H9 (cell line): ENCODE results near the gene ATP5PF. TPM values are rescaled to one million over a fixed set of nuclear protein-coding genes. Genes with fewer than 3 reads are reported as not detected.

Experiments used
- DNase-seq: peaks from one replicate; pipeline ENCODE4 v3.0.0-alpha.2; 2017
- H2AFZ ChIP-seq: one replicate; pipeline ENCODE4 v1.6.1; 2013; ENCODE audit warnings: mild to moderate bottlenecking, low read length, control low read depth, moderate library complexity
- H2AK5ac ChIP-seq: 2 replicates; pipeline ENCODE4 v1.6.1; 2013; ENCODE audit warnings: low read length, control low read depth, mixed read lengths; ENCODE audit not compliant: insufficient read length
- H2BK120ac ChIP-seq: one replicate; pipeline ENCODE4 v1.6.1; 2013; ENCODE audit warnings: low read depth, mild to moderate bottlenecking, low read length, control low read depth, inconsistent platforms; ENCODE audit not compliant: poor library complexity, severe bottlenecking
- H2BK12ac ChIP-seq: 2 replicates; pipeline ENCODE4 v1.6.1; 2013; ENCODE audit warnings: low read length, control low read depth, mixed read lengths, low read depth; ENCODE audit not compliant: insufficient read length
- H2BK15ac ChIP-seq: 2 replicates; pipeline ENCODE4 v1.6.1; 2013; ENCODE audit warnings: low read depth, low read length, control low read depth
- H2BK20ac ChIP-seq: one replicate; pipeline ENCODE4 v1.6.1; 2013; ENCODE audit warnings: low read depth, mild to moderate bottlenecking, low read length, control low read depth, inconsistent platforms; ENCODE audit not compliant: poor library complexity, severe bottlenecking
- H2BK5ac ChIP-seq: 2 replicates; pipeline ENCODE4 v1.6.1; 2013; ENCODE audit warnings: low read length, control low read depth, mixed read lengths; ENCODE audit not compliant: insufficient read length
- H3K14ac ChIP-seq: 2 replicates; pipeline ENCODE4 v1.6.1; 2013; ENCODE audit warnings: low read length, control low read depth; ENCODE audit not compliant: insufficient read depth
- H3K18ac ChIP-seq: 2 replicates; pipeline ENCODE4 v1.6.1; 2013; ENCODE audit warnings: low read depth, mild to moderate bottlenecking, mixed read lengths, low read length, control low read depth; ENCODE audit not compliant: insufficient read length
- H3K23ac ChIP-seq: 2 replicates; pipeline ENCODE4 v1.6.1; 2013; ENCODE audit warnings: low read length, control low read depth, mixed read lengths, low read depth; ENCODE audit not compliant: insufficient read length
- H3K23me2 ChIP-seq: 2 replicates; pipeline ENCODE4 v1.6.1; 2013; ENCODE audit warnings: low read depth, mild to moderate bottlenecking, mixed read lengths, low read length, control low read depth; ENCODE audit not compliant: insufficient read length, poor library complexity, severe bottlenecking
- H3K27ac ChIP-seq: 2 replicates; pipeline ENCODE4 v1.5.1; 2013; ENCODE audit warnings: low read length, control low read depth, mixed read lengths, low read depth; ENCODE audit not compliant: insufficient read length
- H3K27me3 ChIP-seq: 2 replicates; pipeline ENCODE4 v1.6.1; 2013; ENCODE audit warnings: low read length, control low read depth, inconsistent platforms; ENCODE audit not compliant: insufficient read depth
- H3K4ac ChIP-seq: 2 replicates; pipeline ENCODE4 v1.6.1; 2013; ENCODE audit warnings: low read depth, mild to moderate bottlenecking, control low read depth, inconsistent platforms, low read length, moderate library complexity
- H3K4me1 ChIP-seq: 2 replicates; pipeline ENCODE4 v1.6.1; 2013; ENCODE audit warnings: low read length, control low read depth, inconsistent platforms; ENCODE audit not compliant: insufficient read depth
- H3K4me2 ChIP-seq: 2 replicates; pipeline ENCODE4 v1.6.1; 2013; ENCODE audit warnings: low read length, control low read depth, mixed read lengths; ENCODE audit not compliant: insufficient read length, insufficient read depth
- H3K56ac ChIP-seq: 2 replicates; pipeline ENCODE4 v1.6.1; 2013; ENCODE audit warnings: low read depth, mild to moderate bottlenecking, mixed read lengths, low read length, control low read depth; ENCODE audit not compliant: insufficient read length
- H3K79me1 ChIP-seq: 2 replicates; pipeline ENCODE4 v1.6.1; 2013; ENCODE audit warnings: low read depth, mild to moderate bottlenecking, moderate library complexity, low read length, control low read depth, inconsistent platforms; ENCODE audit not compliant: insufficient read depth, poor library complexity, severe bottlenecking
- H3K79me2 ChIP-seq: 2 replicates; pipeline ENCODE4 v1.6.1; 2013; ENCODE audit warnings: low read length, control low read depth, inconsistent platforms; ENCODE audit not compliant: insufficient read depth
- H3K9ac ChIP-seq: 2 replicates; pipeline ENCODE4 v1.6.1; 2013; ENCODE audit warnings: low read length, control low read depth, mixed read lengths; ENCODE audit not compliant: insufficient read length; ENCODE audit errors: extremely low read depth
- H3K9me3 ChIP-seq: one replicate; pipeline ENCODE4 v1.6.1; 2013; ENCODE audit warnings: low read depth, low read length, inconsistent platforms; ENCODE audit not compliant: control insufficient read depth
- H3T11ph ChIP-seq: one replicate; pipeline ENCODE4 v1.6.1; 2013; ENCODE audit warnings: mild to moderate bottlenecking, low read length, control low read depth, inconsistent platforms
- H4K20me1 ChIP-seq: one replicate; pipeline ENCODE4 v1.6.1; 2013; ENCODE audit not compliant: control insufficient read depth, insufficient read length, insufficient read depth
- H4K5ac ChIP-seq: 2 replicates; pipeline ENCODE4 v1.6.1; 2013; ENCODE audit warnings: low read depth, mild to moderate bottlenecking, mixed read lengths, low read length, control low read depth; ENCODE audit not compliant: insufficient read length
- H4K8ac ChIP-seq: replicated peaks from 2 replicates; pipeline ENCODE4 v1.6.1; 2013; ENCODE audit warnings: low read length, control low read depth, mixed read lengths, low read depth; ENCODE audit not compliant: insufficient read length
- H4K91ac ChIP-seq: 2 replicates; pipeline ENCODE4 v1.6.1; 2013; ENCODE audit warnings: low read depth, mild to moderate bottlenecking, moderate library complexity, mixed read lengths, low read length, control low read depth; ENCODE audit not compliant: insufficient read length
- H3K27ac Mint-ChIP-seq, 3 experiments: 2 replicates in 2 of 3; 3 replicates in 1 of 3; pipeline ENCODE4 v1.8.0; 2020 to 2021; ENCODE audit warnings: mixed read lengths in 3 of 3, mild to moderate bottlenecking in 1 of 3, moderate library complexity in 1 of 3
- H3K27me3 Mint-ChIP-seq: 2 replicates; pipeline ENCODE4 v1.8.0; 2021; ENCODE audit warnings: low read depth, mild to moderate bottlenecking, moderate library complexity, mixed read lengths
- H3K36me3 Mint-ChIP-seq, 3 experiments: 2 replicates in 2 of 3; 3 replicates in 1 of 3; pipeline ENCODE4 v1.8.0; 2020 to 2021; ENCODE audit warnings: low read depth in 3 of 3, mixed read lengths in 3 of 3; ENCODE audit not compliant: insufficient read depth in 1 of 3
- H3K4me1 Mint-ChIP-seq, 2 experiments: 2 replicates each; pipeline ENCODE4 v1.8.0; 2020; ENCODE audit warnings: mixed read lengths in 2 of 2
- H3K4me3 Mint-ChIP-seq, 2 experiments: 2 replicates in 1 of 2; 3 replicates in 1 of 2; pipeline ENCODE4 v1.8.0; 2020 to 2021; ENCODE audit warnings: mild to moderate bottlenecking in 2 of 2, mixed read lengths in 2 of 2, moderate library complexity in 1 of 2
- H3K9me3 Mint-ChIP-seq, 2 experiments: 2 replicates in 1 of 2; 3 replicates in 1 of 2; pipeline ENCODE4 v1.8.0; 2020; ENCODE audit warnings: mild to moderate bottlenecking in 2 of 2, mixed read lengths in 2 of 2, moderate library complexity in 1 of 2
- CTCF ChIP-seq: fragments of 200-600 bp; sonication (generic); conservative IDR thresholded peaks from 3 replicates; pipeline ENCODE4 v1.8.0; 2021; ENCODE audit warnings: antibody characterized with exemption, mild to moderate bottlenecking
- total RNA-seq: library from RNA; stranded (reverse); gene quantifications from 2 replicates; pipeline ENCODE4 v1.2.1, GENCODE V29; 2021

ATP5PF gene
- total RNA-seq, 1 experiment from 2014 or later: 143 TPM

GRCh38 chr21:25676451-25676850, 58.3 kb downstream of the ATP5PF start:
- DNase-seq: no peak
- Histone ChIP-seq H3K79me2 (no peaks in the 10 kb centered on the region), H4K8ac (no peak overlapping the region), H3K9me3 (no peaks in the 10 kb centered on the region), H3K9ac (no peak overlapping the region), H2BK12ac (no peak overlapping the region), H3K79me1 (no peaks in the 10 kb centered on the region), H2BK120ac (no peak overlapping the region), H3K4me1 (no peaks in the 10 kb centered on the region), H3K27me3 (no peaks in the 10 kb centered on the region), H3K23ac (no peak overlapping the region), H4K5ac (no peak overlapping the region), H2AFZ (no peak overlapping the region), H4K91ac (no peak overlapping the region), H3K27ac (no peak overlapping the region), H2BK5ac (no peak overlapping the region), H3K18ac (no peak overlapping the region), H2BK20ac (no peak overlapping the region), H3K4me2 (no peak overlapping the region), H3K4ac (no peak overlapping the region), H3K14ac (no peak overlapping the region), H3K23me2 (no peaks in the 10 kb centered on the region), H3T11ph (no peak overlapping the region), H4K20me1 (no peaks in the 10 kb centered on the region), H3K56ac (no peak overlapping the region), H2AK5ac (no peak overlapping the region), H2BK15ac (no peak overlapping the region)
- Mint-ChIP-seq H3K4me3 (no peak overlapping the region), H3K27me3 (peaks cover 6% of the 10 kb centered on the region), H3K27ac (no peak overlapping the region), H3K9me3 (peaks cover 0 to 8% of the 10 kb centered on the region in 2 experiments; a peak in 2 of 5 replicates), H3K36me3 (0 out of 7 replicates have a peak, but pooled peaks cover 0 to 2% (median 0%) of the 10 kb centered on the region in 3 experiments), H3K4me1 (0 out of 4 replicates have a peak, but pooled peaks cover 0 to 4% of the 10 kb centered on the region in 2 experiments)
- TF ChIP-seq CTCF: no peak

Other genes starting within 250 kb of the ATP5PF start
- 56.1 and 58.8 TPM in 2 replicates for gene MRPL39, start 127.4 kb downstream of the ATP5PF start, total RNA-seq
- 2.0 and 2.6 TPM in 2 replicates for gene JAM2, start 95.6 kb downstream of the ATP5PF start, total RNA-seq
- gene GABPA, start 68 bp upstream of the ATP5PF start, total RNA-seq: 20.4 and 22.5 TPM in 2 replicates